Lung (tissue), 12 donors: ENCODE data around the gene ABHD15. TPM values are rescaled to one million over a fixed set of nuclear protein-coding genes. Genes with fewer than 3 reads are reported as not detected.

Experiments used
- ATAC-seq: fragments of 200-7000 bp; cut with Tn5 transposase; one replicate; pipeline ENCODE4 v1.9.1; 2020; ENCODE audit warnings: moderate number of reproducible peaks; ENCODE audit not compliant: insufficient read depth, low FRiP score
- DNase-seq, 3 donors: peaks; one replicate each; pipeline ENCODE4 v3.0.0-alpha.2; 2013 to 2017
- H3K27ac ChIP-seq, 2 donors: one replicate each; pipeline ENCODE4 v1.5.1; 2013; ENCODE audit warnings: mild to moderate bottlenecking in 2 of 2, moderate library complexity in 2 of 2, control low read depth in 1 of 2, inconsistent platforms in 1 of 2, low read depth in 1 of 2, low read length in 1 of 2
- H3K27me3 ChIP-seq, 3 donors: one replicate each; pipeline ENCODE4 v1.5.1; 2013; ENCODE audit warnings: low read length in 2 of 3; ENCODE audit not compliant: control insufficient read depth in 3 of 3, insufficient read depth in 3 of 3
- H3K36me3 ChIP-seq, 4 donors: one replicate each; pipeline ENCODE4 v1.5.1; 2013; ENCODE audit warnings: low read length in 4 of 4, mild to moderate bottlenecking in 1 of 4, moderate library complexity in 1 of 4; ENCODE audit not compliant: control insufficient read depth in 4 of 4, insufficient read depth in 4 of 4
- H3K4me1 ChIP-seq, 5 donors: one replicate each; pipeline ENCODE4 v1.5.1; 2013; ENCODE audit warnings: low read length in 5 of 5, mild to moderate bottlenecking in 2 of 5, moderate library complexity in 1 of 5; ENCODE audit not compliant: control insufficient read depth in 5 of 5, insufficient read depth in 5 of 5
- H3K4me3 ChIP-seq: one replicate; pipeline ENCODE4 v1.5.1; 2013; ENCODE audit warnings: mild to moderate bottlenecking, control low read depth, moderate library complexity
- H3K9ac ChIP-seq, 2 donors: one replicate each; pipeline ENCODE4 v1.5.1; 2013; ENCODE audit warnings: low read length in 2 of 2, control low read depth in 1 of 2; ENCODE audit not compliant: insufficient read depth in 1 of 2
- H3K9me3 ChIP-seq, 4 donors: one replicate each; pipeline ENCODE4 v1.5.1; 2013; ENCODE audit warnings: low read length in 3 of 4, mild to moderate bottlenecking in 1 of 4, moderate library complexity in 1 of 4; ENCODE audit not compliant: control insufficient read depth in 4 of 4, insufficient read depth in 3 of 4
- CTCF ChIP-seq: IDR thresholded peaks from 2 replicates; pipeline ENCODE4 v1.5.1; 2012; ENCODE audit warnings: mild to moderate bottlenecking; ENCODE audit errors: control extremely low read depth, extremely low read depth
- WGBS, 2 donors: extraction: QIAGEN DNeasy Blood & Tissue Kit; methylation state at CpG; one replicate each; pipeline ENCODE4 v1.1.7; 2013; 5-methylcytosine and 5-hydroxymethylcytosine counted together
- polyA plus RNA-seq, 2 donors: library from polyadenylated mRNA; stranded (reverse); fragments of 200-250 nt; gene quantifications; one replicate each; pipeline ENCODE4 v1.2.1, GENCODE V29; 2013
- total RNA-seq, 2 donors: library from RNA; depleted of rRNA in 1 of 2; stranded (reverse); fragments of >200 nt in 1 of 2; gene quantifications; one replicate each; pipeline ENCODE4 v1.2.1, GENCODE V29; 2014 to 2021
- donor health status: control.
- donor health status: control.
- donor health status: Bipolar disorder and iron deficiency.
- donor health status: healthy.
- donor health status: DM: yes; HTN: yes; CAD: no.

The ABHD15 gene
- total and polyA plus RNA-seq, 4 donors: 4.0 to 10.5 (median 5.2) TPM

GRCh38 chr17:29526322-29526721, 40.5 kb downstream of the ABHD15 start:
- WGBS, 2 donors: 93 to 96% methylated on average over 3 of the region's 3 CpGs
- Histone ChIP-seq H3K36me3 (peaks cover 12 to 26% (median 18%) of the 10 kb centered on the region in 4 donors), H3K27ac (no peak overlapping the region), H3K9ac (no peak overlapping the region), H3K4me1 (no peaks in the 10 kb centered on the region), H3K4me3 (no peak overlapping the region), H3K9me3 (no peaks in the 10 kb centered on the region), H3K27me3 (no peaks in the 10 kb centered on the region)
- TF ChIP-seq CTCF: no peak
- ATAC-seq (no peak), DNase-seq (no peak)

GRCh38 chr17:29524692-29525091, 42.1 kb downstream of the ABHD15 start:
- TF ChIP-seq CTCF: no peak
- no peak overlapping the region for H3K4me3 ChIP-seq
- peaks cover 3 to 24% (median 16%) of the 10 kb centered on the region in 4 donors for H3K36me3 ChIP-seq
- ATAC-seq: no peak
- no peaks in the 10 kb centered on the region for H3K9me3 ChIP-seq
- H3K4me1 ChIP-seq: no peaks in the 10 kb centered on the region
- no peak overlapping the region for H3K9ac ChIP-seq
- H3K27ac ChIP-seq: no peak overlapping the region
- 97% methylated on average over 3 of the region's 3 CpGs for WGBS, 2 donors
- no peak for DNase-seq
- H3K27me3 ChIP-seq: no peaks in the 10 kb centered on the region

- no peak overlapping the region for H3K4me3 ChIP-seq
- TF ChIP-seq CTCF: no peak
- 95 to 100% methylated on average over 1 of the region's 1 CpG for WGBS, 2 donors
- ATAC-seq (no peak), DNase-seq (no peak)
- peaks cover 17 to 33% (median 25%) of the 10 kb centered on the region in 4 donors for H3K36me3 ChIP-seq
- no peaks in the 10 kb centered on the region for H3K27me3 ChIP-seq
- H3K27ac ChIP-seq: no peak overlapping the region
- H3K9ac ChIP-seq: no peak overlapping the region
- no peaks in the 10 kb centered on the region for H3K9me3 ChIP-seq
- H3K4me1 ChIP-seq: no peaks in the 10 kb centered on the region
Observed at GRCh38 chr17:29518359-29518758, 48.5 kb downstream of the ABHD15 start.

- Histone ChIP-seq H3K4me1 (no peaks in the 10 kb centered on the region), H3K27ac (no peak overlapping the region), H3K4me3 (no peak overlapping the region), H3K27me3 (no peaks in the 10 kb centered on the region), H3K9me3 (no peaks in the 10 kb centered on the region), H3K9ac (no peak overlapping the region), H3K36me3 (peaks cover 21 to 32% (median 23%) of the 10 kb centered on the region in 4 donors)
- WGBS, 2 donors: 68 to 79% methylated on average over 2 of the region's 2 CpGs
- DNase-seq: peak in 2 of 3 donors; percentile 21 to 29
- no peak for ATAC-seq
- TF ChIP-seq CTCF: no peak
Observed at GRCh38 chr17:29514792-29515191, 52.0 kb downstream of the ABHD15 start.
